ENCODE data around the gene GRIK4.

- TF ChIP-seq CTCF (conservative IDR thresholded peaks at IDR 0.05; ENCODE audit: low read depth, low read length) (no peak), BHLHE40 (IDR thresholded peaks at IDR 0.05; ENCODE audit: low read depth, low read length) (no peak), POLR2A (IDR thresholded peaks at IDR 0.05; ENCODE audit: low read depth, low read length) (no peak), RAD21 (IDR thresholded peaks at IDR 0.05; ENCODE audit: low read length) (no peak), RFX5 (IDR thresholded peaks at IDR 0.05; ENCODE audit: low read depth, low read length) (no peak), USF2 (IDR thresholded peaks at IDR 0.05; ENCODE audit: low read depth, low read length) (no peak)
- TF ChIP-seq, protein P1, sequence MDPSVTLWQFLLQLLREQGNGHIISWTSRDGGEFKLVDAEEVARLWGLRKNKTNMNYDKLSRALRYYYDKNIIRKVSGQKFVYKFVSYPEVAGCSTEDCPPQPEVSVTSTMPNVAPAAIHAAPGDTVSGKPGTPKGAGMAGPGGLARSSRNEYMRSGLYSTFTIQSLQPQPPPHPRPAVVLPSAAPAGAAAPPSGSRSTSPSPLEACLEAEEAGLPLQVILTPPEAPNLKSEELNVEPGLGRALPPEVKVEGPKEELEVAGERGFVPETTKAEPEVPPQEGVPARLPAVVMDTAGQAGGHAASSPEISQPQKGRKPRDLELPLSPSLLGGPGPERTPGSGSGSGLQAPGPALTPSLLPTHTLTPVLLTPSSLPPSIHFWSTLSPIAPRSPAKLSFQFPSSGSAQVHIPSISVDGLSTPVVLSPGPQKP (IDR thresholded peaks at IDR 0.05; ENCODE audit: borderline replicate concordance, low read depth, low read length): no peak
Measured at GRCh38 chr11:120954381-120954780, 442.8 kb downstream of the GRIK4 start.
